Esophagus muscularis mucosa (tissue), 4 donors: ENCODE data around the gene OSBPL10.

Experiments
- EP300 ChIP-seq: sonication (generic); formaldehyde crosslinking; IDR thresholded peaks from one replicate; pipeline ENCODE4 v1.6.1; 2017; ENCODE audit warnings: antibody characterized with exemption
- POLR2A ChIP-seq: fragments of 450-650 bp; IDR thresholded peaks from one replicate; pipeline ENCODE4 v1.6.1; 2017; ENCODE audit warnings: antibody characterized with exemption, moderate library complexity, mild to moderate bottlenecking, low read depth
- TF ChIP-seq, protein P1 (sequence below), 3 experiments: fragments of 200-600 bp in 2 of 3; fragments of 450-650 bp in 1 of 3; sonication (generic) in 2 of 3; IDR thresholded peaks; one replicate each; pipeline ENCODE4 v1.5.1; 2017 to 2019; ENCODE audit warnings: antibody characterized with exemption in 3 of 3, mild to moderate bottlenecking in 2 of 3, moderate library complexity in 1 of 3

DNA sequence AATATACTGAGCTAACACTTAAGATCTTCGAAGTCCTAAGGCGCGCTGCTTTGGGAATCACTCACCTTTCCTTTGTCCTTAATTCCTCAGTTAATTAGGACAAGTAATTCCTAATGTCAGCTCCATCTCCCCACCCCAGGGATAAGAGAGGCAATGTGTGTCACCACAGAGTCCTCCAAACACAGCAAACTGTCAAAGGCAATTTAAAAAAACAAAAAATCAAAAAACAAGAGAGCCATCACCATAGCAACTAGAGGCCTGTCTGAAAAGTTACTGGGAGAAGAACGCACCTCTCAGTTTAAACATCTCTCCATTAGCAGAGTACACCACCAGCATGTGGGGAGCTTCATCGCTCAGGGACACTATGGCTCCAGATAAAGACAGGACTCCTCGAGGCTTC, 101.7 kb downstream of the OSBPL10 start:
- TF ChIP-seq, protein P1, sequence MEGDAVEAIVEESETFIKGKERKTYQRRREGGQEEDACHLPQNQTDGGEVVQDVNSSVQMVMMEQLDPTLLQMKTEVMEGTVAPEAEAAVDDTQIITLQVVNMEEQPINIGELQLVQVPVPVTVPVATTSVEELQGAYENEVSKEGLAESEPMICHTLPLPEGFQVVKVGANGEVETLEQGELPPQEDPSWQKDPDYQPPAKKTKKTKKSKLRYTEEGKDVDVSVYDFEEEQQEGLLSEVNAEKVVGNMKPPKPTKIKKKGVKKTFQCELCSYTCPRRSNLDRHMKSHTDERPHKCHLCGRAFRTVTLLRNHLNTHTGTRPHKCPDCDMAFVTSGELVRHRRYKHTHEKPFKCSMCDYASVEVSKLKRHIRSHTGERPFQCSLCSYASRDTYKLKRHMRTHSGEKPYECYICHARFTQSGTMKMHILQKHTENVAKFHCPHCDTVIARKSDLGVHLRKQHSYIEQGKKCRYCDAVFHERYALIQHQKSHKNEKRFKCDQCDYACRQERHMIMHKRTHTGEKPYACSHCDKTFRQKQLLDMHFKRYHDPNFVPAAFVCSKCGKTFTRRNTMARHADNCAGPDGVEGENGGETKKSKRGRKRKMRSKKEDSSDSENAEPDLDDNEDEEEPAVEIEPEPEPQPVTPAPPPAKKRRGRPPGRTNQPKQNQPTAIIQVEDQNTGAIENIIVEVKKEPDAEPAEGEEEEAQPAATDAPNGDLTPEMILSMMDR (IDR thresholded peaks at IDR 0.05), result no peak
- no peak for TF ChIP-seq POLR2A
- no peak for TF ChIP-seq EP300
